Cerebellar cortex (tissue), 1 donor: ENCODE data around the gene OR2AG1.
"Not testable (repeated sequence)": the region's sequence is repeated elsewhere in the genome, so short reads cannot be mapped to it uniquely, and the experiment has no call there.

ENCODE experiments used
- DNase-seq: peaks from one replicate; pipeline ENCODE4 v3.0.0-alpha.2; 2015; ENCODE audit warnings: low spot score

The OR2AG1 gene

DNA sequence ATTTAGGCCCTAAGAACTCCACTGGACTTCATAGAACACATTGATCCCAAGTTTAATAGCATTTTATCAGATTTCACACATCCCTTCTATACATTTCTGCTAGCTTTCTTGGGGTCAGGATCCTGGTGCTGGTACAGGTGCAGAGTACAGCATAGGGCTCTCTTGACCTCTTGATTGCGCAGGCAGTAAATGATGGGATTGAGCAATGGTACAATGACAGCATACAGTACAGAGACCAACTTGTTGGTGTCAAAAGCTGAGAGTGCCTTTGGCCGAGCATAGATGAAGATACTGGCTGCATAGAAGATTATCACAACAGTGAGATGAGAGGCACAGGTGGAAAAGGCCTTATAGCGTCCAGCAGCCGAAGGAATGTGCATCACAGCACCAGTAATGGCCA lies 11.8 kb downstream of the OR2AG1 start:
- no peak for DNase-seq

DNA sequence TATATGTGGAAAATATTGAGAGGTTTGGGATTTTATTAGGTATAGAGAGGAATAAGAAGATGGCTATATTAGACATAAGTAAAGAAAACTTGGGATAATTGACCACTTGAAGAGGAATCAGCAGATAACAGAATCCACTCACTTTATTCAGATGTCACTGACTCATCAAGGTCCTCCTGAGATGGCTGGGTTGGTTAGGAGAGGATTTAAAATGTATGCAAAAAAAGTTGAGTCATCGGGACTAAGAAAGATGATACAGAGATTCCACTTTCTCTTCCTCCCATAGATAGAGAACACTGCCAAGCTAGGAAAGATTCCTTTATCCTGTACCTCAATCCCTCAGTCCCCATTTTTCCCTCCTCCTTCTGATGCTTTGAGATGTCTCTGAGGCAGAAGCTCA lies 16.6 kb downstream of the OR2AG1 start, which contains the start of gene OR6A2:
Gene OR6A2, minus strand, starts transcription at position 288 of the 400 bp plus-strand sequence. CDS start 3,981 bp downstream, outside the sequence.
- no peak for DNase-seq

DNA sequence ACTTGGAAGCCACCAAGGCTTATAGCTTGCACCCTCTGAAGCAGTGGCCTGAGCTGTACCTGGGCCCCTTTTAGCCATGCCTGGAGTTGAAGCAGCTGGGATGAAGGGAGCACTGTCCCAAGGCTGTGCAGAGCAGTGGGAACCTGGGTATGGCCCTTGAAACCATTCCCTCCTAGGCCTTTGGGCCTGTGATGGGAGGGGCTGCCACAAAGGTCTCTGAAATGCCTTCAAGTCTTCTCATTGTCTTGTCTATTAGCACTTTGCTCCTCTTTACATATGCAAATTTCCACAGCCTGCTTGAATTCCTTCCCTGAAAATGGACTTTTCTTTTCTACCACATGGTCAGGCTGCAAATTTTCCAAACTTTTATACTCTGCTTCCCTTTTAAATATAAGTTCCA lies 18.3 kb downstream of the OR2AG1 start:
- DNase-seq: not testable (repeated sequence)

DNA sequence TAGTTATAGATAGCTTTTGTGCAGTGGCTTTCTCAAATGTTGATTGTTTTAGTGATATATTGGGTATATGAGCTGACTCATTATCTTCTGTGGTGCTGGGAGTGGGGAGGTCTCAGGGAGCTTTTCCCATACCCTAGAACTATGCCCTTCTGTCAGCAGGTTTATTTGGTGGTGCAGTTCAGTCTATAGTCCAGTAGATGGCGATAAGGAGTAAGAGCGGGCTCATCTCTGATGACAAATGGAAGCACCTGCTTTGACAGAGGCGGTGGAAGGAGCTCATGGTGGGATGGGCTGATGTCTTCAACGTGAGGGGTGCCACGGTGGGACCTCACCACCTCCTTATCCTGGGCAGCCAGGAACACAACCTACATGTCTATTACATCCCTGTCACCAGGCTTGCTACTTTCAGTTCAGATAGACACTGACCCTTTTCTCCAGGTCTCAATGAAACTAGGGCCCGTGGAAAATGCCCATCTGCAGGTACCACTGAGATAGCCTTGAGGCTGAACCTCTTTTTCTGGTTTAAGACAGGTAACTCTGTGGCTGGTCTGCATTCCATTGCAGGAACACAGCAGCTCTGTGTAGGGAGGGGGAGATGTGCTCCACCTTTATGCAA lies 29.7 kb downstream of the OR2AG1 start:
- DNase-seq: peak; percentile 36

DNA sequence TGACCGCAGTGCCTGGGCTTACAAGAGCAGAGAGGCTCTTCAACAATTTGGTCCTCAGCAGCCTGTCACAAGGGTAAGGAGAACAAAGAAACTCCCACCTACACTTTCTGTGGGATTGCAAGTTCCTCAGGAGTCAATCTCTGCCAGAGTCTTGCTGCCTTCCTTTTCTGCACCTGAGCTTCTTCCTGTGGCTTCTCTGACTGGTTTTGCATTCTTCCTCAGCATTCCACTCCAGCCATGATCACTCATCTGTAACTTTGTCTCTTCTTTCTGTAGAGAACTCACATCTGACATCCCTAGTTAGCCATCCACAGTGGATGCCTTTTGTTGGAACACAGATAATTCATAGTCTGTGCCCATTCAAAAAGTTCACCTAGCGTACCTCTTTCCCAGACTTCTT lies 30.8 kb downstream of the OR2AG1 start:
- DNase-seq: no peak

DNA sequence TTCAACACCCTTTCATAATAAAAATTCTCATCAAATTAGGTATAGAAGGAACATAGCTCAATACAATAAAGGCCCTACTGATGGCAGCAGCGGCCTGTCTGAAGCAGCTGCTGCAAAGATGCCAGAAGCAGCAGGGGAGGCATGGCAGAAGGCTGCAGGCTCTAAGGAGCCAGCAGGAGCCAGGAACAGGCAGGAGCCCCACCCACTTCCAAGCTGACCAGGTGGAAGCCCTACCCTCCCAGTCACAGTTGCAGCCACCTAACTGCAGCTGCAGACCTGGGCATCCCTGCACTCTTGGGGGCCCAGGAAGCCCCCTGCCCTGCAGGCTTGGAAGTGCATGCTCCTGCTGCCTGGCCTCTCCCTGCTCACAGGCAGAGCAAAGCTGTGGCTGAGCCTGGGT lies 34.9 kb downstream of the OR2AG1 start:
- peak; percentile 78 for DNase-seq

DNA sequence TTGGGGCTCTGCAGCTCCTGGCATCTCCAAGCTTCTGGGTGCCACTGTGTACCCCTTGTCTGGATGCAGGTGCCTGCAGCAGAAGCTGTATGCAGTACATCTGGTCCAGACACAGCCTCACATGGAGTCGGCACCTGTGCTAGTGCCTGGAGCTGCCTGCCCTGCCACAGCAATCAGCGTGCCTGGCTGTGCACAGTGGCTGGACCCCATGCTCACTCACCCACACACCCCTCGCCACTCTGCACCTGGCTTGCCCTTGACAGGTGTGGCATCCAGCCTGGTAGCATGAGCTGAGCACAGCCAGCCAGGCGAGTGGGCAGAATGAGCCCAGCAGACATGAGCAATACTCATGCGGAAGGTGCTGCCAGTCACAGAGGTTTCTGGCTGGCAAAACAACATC lies 36.1 kb downstream of the OR2AG1 start:
- no peak for DNase-seq

DNA sequence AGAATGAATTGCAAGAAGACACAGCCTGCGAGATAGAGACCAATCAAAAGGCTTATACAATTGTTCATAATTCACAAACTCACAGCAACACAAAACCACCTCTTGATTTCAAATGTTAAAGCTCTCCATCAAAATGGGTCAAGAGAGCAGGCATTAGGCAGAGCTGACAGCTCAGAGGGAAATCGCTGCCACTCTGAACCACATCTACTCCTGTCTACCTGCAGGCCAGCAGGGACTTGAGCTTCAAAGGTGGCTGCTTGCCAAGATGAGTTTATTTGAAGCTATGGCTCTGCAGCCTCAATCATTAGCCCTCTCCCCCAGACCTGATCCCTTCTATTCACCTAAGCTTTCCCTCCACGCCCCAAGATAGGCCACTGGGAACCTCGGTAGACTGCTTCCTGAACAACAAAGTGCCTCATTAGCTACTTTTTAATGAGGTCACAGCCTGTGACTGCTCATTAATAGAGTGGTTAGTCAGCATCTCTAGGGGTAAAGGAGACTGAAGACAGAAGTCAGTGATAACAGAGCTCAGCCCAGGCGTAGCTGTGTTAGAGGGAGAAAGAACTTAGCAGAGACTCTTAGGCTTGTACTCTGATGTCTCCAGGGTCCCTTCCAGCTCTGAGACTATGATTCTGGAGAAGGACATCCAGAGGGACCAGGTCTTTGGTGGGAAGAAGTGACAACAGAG lies 41.5 kb downstream of the OR2AG1 start:
- DNase-seq: peak; percentile 1

DNA sequence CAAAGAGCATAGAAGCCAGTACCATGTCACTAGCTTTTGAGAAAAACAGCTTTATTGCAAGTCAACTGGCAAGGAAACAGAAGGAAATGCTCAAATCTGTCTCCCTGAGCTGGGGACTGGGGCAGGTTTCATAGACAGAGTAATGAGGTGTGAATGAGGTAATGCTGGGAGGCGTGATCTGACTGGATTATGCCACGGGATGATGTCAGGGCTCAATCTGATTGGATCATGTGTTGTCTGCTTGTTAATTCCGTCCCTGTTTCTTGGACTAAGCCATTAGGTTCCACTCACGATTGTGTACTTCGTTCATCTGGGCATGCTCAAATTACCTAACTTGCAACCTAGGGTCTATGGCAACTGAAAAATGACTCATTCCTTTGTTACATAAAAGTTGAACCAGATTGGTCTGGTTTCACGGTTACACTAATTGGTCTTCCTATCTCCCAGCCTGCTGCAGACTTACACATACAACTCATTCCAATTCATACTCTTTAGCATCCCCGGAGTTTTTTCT lies 42.5 kb downstream of the OR2AG1 start:
- no peak for DNase-seq

DNA sequence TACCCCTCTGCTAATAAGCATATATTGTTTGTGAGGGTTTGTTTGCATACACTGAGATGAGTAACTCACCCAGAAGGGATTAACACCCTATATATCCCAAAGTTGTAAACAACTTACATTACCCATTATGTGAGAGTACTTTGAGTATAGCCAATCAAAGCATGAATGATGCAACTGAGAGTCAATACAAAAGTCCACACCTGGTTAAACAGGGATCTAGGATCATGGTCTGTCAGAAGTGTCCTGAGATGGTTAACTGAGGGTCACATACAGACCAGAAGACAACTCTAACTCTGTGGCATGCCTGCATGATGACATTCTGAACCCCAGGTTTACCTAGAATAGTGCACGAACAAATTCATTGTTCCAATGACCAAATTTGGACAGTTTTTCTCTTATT lies 45.3 kb downstream of the OR2AG1 start:
- DNase-seq: no peak

DNA sequence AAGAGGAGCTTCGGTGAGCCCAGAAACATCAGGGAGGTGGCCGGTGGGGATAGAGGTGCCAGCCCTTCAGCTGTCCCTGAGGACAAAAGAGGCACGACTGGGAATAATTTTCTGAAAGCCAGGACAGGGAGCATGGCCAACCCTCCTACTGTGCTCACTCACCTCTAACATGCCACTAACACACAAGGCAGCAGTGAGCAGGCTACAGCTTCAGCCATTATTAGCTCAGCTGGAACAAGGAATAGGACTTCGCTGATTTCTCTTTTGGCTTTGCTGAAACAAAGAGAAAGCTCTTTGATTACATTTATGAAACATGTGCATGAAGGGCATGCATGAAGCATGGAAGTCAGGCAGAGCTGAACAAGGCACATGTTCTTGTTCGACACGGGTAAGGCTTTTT lies 50.5 kb downstream of the OR2AG1 start:
- DNase-seq: no peak

DNA sequence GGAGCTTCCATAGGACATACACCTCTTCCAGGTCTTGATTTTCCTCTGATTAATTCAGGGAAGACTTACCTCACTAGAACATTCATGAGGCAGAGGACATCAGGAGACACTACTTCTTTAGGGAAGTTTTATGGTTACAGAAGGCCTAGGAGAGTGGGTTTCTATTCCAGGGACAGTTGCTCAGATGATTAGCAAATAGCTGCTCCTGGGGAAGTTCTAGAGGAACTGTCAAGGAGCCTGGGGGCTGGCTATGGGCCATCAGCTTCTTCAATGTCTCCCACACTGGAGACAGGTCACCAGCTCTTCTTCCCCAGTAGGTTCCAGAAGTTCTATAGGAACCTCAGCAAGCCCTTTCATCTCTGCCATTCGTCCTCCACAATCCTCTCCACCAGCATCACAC lies 51.2 kb downstream of the OR2AG1 start:
- DNase-seq: no peak
